Raji (cell line): ENCODE measurements around the gene CCDC3.

ENCODE experiments used
- POLR2A ChIP-seq: IDR thresholded peaks from 2 replicates; pipeline ENCODE4 v1.6.1; 2011; ENCODE audit warnings: low read depth, low read length, control low read depth; ENCODE audit not compliant: insufficient read depth

Gene CCDC3

DNA sequence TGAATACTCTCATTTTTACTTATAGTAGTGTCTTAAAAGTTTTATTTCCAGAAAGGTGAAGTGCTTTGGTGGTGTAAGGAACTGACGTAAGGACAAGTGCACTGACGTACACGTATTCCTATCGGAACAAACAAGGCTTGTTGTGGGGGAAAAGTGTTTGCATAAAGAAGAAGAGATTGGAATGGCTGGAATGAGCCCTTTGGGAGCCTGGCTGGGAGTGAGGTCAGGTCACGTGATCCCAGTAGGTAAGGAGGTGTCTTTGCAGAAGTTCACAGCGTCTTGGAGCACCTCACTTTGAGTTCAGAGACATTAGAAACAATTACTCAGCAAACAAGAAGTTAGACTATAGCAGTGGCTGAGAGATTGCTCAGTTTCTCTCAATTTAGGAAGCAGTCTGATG lies 104.2 kb downstream of the CCDC3 start:
- TF ChIP-seq POLR2A, result no peak

DNA sequence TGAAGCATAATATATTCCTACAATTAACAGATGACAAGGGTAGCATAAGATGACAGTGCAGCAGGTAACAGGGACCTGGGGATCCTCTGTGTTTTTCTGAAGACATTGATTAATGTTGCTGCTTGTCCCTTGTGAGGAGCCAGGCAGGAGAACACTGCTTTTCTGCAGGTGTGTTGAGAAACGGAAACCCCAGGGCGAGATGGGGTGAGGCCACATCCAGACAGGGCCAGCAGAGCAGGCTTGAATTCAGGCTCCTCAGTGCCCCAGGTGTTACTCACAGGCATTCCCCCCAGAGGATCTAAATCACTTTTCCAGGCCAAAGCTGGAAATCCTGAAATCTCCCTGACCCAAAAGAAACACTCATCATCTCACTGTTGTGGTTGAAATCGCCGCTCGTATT lies 105.3 kb downstream of the CCDC3 start:
- TF ChIP-seq POLR2A, result no peak

DNA sequence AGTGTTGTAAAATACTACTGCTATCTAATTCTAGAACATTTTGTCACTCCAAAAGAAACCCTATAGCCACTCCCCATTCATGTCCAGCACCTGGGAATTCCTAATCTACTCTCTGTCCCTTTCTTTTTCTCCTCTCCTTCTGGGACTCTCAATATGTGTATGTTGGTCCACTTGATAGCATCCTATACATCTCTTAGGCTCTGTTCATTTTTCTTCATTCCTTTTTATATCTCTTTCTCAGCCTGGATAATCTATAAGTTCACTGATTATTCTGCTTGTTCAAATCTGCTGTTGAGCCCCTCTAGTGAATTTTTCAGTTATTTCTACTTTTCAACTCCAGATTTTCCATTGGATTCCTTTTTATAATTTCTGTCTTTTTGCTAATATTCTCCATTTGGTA lies 108.6 kb downstream of the CCDC3 start:
- TF ChIP-seq POLR2A, result no peak

DNA sequence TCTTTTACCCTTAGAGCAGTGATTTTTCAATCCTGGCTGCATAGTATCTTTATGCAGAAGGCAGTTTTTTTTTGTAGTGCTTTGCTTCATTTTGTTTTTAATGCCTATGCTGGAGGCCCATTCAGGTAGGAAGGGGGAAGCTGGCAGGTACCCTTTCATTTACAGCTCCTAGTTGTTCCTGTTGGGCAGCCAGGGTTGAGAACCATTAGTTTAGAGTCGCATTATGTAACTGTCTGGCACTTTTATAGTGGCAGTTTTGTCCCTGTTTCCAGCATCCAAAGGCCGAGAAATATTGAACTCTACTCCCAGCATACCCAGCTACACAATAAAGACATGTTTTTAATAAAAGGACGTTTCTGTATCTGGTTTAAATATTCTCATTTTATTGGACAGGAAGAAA lies 110.6 kb downstream of the CCDC3 start:
- no peak for TF ChIP-seq POLR2A

DNA sequence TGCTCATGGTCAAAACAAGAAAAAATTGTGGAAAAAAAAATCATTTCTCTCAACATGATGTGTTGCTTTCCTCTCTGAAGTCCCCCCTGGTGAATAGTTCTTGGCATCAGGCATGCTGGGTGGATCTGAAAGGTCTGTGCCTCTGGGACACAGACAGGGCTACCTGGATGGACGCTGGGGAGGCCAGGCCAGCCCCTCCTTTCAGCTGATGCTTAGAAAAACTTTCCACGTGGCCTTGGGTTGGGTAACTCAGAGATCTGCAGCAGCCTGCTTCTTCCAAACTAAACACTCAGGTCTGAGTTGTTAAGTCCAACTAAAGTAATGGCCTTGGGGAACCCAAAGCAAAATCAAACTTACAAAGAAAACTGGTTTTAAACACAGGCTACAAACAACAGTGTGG lies 113.0 kb downstream of the CCDC3 start:
- TF ChIP-seq POLR2A, result no peak

DNA sequence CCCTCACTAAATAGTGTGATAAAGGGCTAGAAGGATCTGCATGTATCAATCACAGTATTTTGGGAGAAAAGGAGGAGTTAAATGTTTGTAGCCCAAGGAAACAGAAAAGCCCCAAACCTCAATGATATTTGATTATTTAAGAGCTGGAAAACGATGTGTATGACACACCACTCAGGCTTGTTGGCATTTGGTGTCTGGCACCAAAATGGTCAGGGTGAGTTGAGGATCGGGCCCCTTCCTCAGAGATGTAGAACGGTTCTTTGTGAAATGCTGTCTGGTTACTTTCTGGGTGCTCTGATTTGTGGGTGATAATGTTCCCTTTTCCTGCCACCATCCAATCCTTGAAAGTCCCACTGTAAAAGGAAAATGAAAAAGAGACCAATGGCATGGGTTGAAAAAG lies 113.7 kb downstream of the CCDC3 start:
- no peak for TF ChIP-seq POLR2A

DNA sequence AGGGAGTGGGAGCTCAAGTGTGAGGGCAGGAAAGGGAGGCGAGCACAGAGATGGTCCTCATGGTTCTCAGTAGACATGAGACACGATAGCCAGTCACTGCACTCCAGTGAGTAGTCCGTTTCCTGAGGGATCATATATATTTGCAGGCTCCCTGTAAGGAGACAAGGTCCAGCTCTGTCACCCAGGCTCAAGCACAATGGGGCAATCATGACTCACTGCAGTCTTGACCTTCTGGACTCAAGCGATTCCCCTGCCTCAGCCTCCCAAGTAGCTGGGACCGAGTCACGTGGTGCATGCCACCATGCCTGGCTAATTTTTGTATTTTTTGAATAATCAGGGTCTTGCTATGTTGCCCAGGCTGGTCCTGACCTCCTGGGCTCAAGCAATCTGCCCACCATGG lies 116.7 kb downstream of the CCDC3 start:
- TF ChIP-seq POLR2A, result no peak

DNA sequence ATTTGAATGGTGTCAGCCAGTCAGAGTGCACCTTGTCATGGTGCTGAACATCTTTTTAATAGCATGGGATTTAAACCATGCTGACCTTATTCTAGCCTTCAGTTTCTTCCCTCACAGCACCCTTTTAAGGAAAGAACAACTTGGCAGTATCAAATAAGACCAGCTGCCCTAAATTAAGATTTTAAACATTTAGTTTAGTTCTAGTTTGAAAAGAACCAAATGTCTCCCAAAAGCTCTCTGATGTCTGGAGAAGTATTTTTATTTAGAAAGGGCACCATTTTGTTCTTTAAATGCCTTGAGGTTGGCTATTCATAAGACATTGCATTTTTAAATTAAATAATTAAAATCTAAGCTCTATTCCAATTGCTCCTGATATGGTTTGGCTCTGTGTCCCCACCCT lies 121.1 kb downstream of the CCDC3 start:
- TF ChIP-seq POLR2A, result no peak

DNA sequence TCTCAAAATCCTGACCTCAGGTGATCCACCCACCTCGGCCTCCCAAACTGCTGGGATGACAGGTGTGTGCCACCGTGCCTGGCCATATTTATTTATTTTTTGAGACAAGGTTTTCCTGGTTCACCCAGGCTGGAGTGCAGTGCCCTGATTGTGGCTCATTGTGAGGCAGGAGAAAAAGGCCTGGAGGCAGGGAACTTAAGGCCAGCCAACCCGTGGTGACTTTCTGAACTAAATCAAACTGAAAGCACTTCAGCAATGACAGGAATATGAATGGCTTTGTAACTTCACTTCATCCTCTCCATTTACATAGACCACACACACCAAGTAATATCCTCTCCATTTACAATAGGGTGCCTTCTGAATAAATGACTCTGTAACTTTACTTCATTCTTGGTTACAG lies 124.4 kb downstream of the CCDC3 start:
- no peak for TF ChIP-seq POLR2A

DNA sequence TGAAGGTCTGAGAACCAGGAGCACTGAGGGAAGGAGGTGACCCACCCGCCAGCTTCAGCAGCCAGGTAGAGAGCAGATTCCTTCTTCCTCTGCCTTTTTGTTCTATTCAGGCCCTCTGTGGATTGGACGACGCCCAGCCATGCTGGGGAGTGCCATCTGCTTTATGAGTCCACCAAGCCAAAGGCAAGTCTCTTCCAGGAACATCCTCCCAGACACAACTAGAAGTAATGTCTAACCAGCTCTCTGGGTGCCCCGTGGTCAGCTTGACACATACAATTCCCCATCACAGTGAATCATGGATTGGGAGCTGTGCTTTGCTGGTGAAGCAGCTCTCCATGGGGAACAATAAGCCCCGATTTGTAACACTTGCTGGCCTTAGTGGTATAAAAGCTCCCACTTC lies 125.2 kb downstream of the CCDC3 start:
- no peak for TF ChIP-seq POLR2A

DNA sequence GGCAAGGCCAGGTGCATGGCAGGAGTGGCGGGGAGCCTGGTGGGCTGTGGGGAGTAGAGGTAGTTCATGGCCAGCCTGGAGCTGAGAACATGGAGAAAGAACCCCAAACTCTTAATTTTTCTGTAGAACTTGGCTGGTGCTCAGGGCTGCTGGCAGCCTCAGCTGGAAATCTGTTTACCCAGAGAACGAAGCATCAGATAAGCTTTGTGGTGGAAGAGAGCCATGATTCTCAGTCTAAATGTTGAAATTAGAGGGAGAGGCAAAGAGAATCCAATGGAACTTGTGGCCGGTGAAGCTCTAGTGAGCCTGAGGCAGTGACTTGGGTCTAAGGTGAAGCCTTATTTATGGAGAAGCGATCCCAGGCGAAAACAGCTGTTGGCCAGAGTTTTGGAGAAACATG lies 126.4 kb downstream of the CCDC3 start:
- no peak for TF ChIP-seq POLR2A

DNA sequence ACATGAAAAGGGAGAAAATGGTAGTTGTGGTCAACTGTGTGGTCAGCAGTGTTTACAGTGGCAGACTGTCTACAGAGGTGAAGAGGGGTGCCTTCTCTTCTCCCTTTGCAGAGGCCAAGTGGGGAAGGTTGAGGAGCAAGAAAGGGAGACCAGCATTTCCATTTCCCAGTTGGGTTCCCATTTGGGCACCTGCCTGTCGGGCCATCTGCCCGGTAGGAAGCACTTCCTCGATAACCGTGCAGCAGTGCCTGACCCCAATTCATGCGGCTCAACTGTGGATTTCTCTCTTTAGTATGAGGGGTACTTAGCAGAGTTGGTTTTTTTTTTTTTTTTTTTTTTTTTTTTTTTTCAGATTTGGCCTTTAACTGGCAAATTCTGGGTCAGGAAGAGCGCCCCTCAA lies 127.0 kb downstream of the CCDC3 start:
- TF ChIP-seq POLR2A, result no peak

DNA sequence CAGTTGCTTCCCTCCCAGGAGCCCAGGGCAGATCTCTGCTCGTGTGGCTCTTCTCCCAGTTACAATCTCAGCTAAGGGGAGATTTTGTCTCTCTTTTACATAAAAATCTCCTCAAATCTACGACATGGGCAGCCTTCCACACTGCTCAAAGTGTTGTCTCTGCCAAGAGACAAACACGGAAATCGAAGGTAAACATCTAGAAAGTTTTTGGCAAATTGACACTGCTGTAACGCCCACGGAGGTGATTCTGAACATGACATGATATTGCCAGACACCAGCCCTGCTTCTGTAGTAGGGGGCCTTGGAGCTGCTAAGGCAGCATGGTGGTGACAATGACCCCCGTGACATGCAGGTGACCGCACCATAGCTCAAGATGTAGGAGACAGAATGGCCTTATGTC lies 128.3 kb downstream of the CCDC3 start:
- TF ChIP-seq POLR2A, result no peak

DNA sequence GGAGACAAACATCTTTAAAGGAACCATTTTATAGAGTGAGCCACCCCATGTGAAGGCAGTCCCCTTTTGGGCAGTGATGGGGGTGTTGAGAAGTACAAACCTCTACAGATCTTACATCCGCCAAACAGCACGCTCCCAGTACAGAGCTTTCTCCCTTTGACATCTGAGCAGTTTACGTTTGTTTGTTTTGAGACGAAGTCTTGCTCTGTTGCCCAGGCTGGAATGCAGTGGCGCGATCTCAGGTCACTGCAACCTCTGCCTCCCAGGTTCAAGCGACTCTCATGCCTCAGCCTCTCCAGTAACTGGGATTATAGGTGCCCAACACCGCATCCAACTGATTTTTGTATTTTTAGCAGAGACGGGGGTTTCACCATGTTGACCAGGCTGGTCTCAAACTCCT lies 128.9 kb downstream of the CCDC3 start:
- TF ChIP-seq POLR2A, result no peak

DNA sequence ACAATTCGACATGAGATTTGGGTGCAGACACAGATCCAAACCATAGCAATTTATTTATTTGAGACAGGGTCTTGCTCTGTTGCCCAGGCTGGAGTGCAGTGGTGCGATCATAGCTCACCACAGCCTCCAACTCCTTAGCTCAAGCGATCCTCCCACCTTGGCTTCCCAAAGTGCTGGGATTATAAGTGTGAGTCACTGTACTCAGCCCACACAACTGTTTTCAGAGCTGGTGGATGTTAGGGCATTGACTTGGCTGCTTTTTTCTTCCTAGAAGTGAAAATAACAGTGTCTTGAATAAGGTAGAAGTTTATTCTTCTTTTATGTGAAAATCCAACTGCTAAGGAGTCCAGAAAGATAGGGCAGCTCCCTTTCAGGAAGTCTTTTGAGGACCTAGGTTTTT lies 132.1 kb downstream of the CCDC3 start:
- TF ChIP-seq POLR2A, result no peak

DNA sequence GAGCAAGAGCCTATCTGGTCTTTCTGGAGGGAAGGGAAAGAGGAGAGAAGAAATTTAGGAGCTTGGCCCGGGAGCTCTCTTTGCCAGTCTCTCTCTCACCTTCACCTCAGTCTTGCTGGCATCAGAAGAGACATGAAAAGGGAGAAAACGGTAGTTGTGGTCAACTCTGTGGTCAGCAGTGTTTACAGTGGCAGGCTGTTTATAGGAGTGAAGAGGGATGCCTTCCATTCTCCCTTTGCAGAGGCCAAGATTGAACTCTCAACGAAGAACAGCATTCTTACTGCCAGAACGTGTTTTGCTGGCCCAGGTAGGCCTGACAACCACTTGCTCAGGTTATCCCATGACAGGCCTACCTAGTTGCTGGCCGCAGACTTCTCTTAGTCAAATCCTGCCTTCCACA lies 133.3 kb downstream of the CCDC3 start:
- TF ChIP-seq POLR2A, result no peak

DNA sequence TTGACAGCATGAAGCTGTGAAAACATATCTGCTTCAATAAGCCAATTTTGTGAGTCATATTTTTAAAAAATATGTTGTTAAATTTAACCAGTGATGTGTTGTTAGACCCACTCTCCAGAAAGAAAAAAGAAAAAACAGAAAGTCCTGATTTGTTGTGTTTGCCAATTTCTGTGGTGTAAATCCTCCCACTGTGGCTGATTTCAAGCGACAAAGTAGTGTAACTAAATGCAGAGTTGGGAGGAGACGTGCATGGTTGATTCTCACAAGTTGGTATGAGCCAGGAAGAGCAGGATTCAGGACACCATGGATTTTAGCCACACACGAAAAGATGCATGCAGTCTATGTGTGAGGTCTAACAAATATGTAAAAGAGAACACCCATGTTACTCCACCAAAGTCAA lies 139.1 kb downstream of the CCDC3 start:
- no peak for TF ChIP-seq POLR2A

DNA sequence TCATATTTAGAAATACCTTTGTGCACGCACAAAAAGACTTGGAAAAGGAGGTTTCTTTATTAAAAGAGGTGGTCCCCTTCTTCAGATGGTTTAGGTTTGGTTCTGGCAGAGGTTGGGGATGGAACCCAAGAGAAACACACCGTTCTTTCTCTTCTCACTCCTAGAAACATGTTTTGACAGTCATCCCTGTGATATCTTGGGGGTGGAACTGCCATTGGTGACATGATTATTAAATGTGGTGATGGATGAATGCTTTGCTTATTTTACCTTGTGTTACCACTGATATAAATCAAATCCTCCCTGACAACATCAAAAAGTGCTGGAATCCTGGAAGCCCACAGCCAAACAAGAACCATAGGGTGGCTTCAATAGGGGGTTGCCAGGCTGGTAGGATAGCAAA lies 146.5 kb downstream of the CCDC3 start:
- no peak for TF ChIP-seq POLR2A
